AG09319 (cell line): Measurements from ENCODE around the gene CELF4.

ENCODE experiments used
- DNase-seq: peaks from one replicate; pipeline ENCODE4 v3.0.0-alpha.2; 2010; ENCODE audit warnings: low read depth; ENCODE audit errors: extremely low read depth
- TF ChIP-seq, protein P1 (sequence below): IDR thresholded peaks from 2 replicates; pipeline ENCODE4 v1.5.1; 2011; ENCODE audit warnings: low read depth, mild to moderate bottlenecking, inconsistent platforms, low read length, moderate library complexity

The CELF4 gene

DNA sequence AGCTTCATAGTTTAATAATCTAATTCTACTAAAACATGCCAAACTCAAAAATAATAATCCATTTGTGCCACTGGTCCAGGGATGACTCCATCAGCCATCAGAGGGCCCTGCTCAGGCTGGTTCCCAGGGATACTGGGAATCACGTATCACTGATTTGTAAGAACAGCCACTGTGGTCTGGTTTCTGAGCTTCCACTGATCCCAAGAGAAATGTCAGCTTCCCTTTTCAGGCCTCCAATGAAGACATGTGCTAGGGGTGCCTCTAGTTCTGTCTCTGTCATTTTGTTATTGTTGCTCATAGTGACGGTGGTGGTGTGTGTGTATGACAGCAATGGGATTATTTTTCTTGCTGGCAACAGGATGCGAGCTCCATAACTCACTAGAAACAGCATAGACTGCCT lies 83.2 kb downstream of the CELF4 start:
- DNase-seq = no peak
- TF ChIP-seq, protein P1, sequence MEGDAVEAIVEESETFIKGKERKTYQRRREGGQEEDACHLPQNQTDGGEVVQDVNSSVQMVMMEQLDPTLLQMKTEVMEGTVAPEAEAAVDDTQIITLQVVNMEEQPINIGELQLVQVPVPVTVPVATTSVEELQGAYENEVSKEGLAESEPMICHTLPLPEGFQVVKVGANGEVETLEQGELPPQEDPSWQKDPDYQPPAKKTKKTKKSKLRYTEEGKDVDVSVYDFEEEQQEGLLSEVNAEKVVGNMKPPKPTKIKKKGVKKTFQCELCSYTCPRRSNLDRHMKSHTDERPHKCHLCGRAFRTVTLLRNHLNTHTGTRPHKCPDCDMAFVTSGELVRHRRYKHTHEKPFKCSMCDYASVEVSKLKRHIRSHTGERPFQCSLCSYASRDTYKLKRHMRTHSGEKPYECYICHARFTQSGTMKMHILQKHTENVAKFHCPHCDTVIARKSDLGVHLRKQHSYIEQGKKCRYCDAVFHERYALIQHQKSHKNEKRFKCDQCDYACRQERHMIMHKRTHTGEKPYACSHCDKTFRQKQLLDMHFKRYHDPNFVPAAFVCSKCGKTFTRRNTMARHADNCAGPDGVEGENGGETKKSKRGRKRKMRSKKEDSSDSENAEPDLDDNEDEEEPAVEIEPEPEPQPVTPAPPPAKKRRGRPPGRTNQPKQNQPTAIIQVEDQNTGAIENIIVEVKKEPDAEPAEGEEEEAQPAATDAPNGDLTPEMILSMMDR = no peak

DNA sequence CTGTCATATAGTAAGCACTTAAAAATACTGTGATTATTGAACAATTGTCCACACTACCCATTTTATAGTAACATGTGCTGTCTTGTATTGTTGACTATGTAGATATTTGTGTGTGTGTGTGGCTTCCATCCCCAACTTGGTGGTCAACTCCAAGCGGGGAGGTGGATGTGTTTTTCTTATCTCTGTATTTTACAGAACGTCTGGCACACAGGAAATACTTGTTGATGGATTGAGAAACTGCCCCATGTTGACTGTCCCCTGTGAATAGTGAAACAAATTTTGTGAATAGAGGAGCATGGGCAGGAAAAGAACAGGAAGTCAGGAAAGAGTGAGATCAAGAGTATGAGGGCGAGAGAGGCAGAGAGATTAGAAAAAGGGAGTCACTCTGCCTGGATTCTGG lies 83.6 kb downstream of the CELF4 start:
- DNase-seq = no peak
- TF ChIP-seq, protein P1 = no peak

DNA sequence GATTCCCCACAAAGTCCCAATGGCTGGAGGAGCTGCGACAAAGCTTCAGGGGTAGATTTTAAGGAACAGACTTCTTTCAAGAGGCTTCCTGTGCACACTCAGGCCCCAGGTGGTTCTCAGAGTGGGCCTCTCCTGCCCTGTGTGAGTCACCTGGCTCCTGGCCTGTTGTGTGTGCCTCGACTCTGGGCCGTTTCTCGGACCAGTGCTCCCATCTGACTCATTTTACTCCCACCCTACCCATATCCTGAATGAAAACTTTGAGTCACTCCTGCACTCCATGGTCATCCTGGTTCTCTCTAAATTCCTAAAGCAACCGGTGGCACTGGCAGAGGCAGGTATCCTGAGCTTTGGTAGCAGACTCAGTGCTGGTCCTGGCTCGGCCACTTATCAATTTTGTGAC lies 84.1 kb downstream of the CELF4 start:
- TF ChIP-seq, protein P1 = no peak
- no peak for DNase-seq

DNA sequence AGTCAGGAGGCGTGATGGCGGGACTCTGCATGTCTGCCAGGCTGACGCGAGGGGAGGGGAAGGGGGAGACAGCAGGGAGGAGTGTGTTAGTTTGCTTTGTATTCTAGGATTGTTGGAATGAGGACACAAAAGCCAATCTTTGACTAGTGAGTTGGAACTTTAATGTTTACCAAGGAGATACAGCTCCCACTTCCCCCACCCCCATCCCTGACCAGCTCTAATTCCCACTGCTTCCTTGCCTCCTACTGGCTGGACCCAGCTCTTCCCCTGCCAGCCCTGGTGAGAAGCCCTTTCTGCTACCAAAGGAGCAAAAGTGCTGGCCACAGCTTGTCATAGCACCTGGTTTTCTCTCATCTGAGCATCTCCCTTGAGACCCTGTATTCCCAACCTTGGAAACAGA lies 84.5 kb downstream of the CELF4 start:
- TF ChIP-seq, protein P1 = no peak
- DNase-seq = no peak

DNA sequence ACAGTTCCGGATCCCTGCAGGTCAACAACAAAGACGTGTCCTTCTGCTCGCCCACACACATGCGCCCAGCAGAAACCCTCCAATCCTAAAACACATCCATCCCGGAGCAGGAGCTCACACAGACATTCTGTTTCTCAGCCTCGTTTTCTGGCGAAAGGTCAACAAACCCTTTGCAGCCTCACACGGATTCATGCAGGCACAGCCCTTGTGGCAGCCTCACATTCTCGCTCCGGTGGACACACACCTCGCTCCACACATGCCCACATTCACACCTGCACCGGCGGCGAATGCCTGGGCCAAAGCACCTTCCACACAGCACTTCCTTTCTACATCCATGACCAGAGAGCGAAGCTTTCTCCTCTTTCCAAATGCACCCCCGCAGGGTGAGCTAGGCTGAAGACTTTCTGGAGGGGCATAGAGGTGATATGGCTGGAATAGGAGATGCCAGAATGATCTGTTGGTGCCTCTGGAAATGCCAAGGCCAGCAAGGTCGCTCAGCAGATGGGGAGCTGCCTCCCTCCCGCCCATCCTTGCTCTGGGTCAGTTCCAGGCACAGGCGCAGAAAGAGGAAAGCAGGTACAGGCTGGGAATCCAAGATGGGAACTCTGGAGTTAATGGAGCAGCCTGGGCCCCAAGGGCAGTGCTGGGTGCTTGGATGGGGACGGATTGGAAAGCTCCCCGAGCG lies 88.8 kb downstream of the CELF4 start:
- DNase-seq = no peak
- TF ChIP-seq, protein P1 = no peak

DNA sequence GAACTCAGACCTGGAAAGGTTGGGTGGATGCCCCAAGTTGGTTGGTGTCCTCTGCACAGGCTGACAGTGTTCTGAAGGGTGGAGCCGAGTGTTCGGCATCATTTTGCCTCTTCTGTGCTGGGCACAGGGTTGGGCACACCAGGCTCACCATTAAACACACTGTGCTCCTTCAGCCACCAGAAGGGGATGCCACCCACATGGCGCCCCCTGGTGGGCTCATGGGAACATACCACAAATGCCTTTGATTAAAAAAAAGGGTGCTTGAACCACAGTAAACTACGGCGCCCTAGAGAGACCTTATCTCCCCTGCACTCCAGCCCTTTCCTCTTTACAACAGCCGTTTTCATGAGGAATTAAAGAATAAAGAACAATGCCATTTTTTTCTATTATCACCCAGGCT lies 89.4 kb downstream of the CELF4 start:
- TF ChIP-seq, protein P1 = peak; percentile 65
- DNase-seq = no peak

DNA sequence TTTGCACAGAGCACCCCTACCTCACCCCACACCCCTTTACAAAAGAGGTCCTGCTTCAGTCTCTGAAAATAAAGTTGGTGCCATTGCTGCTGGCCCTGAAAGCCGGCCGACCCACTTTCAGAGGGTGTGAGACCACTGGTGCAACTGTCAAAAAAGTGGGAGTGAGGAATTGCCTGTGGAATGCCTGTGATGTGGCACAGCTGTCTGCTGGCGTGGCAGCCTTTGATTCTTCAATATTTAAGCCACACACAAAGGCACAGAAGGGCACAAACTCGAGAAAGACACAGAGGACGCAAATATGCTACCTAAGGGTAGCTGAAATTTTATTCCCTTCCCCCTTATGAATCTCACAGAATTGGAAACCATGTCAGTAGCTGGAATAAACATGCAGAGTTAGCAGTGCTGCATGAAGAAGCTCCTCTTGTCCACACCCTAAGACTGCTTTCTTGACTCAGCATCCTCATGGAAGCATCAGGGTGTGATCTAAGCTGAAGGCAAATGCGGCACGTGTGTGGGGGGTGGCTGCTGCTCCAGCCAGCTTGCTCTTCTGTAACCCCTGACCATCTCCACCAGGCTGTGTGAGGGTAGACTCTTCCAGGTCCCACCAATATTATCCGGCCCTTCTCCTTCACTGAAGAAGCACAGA lies 92.3 kb downstream of the CELF4 start:
- DNase-seq = no peak
- TF ChIP-seq, protein P1 = no peak
